Posterior vena cava (tissue), 2 donors: Measurements from ENCODE around the gene EVC. TPM values are rescaled to one million over a fixed set of nuclear protein-coding genes. Genes with fewer than 3 reads are reported as not detected.

ENCODE experiments used
- DNase-seq: peaks from one replicate; pipeline ENCODE4 v3.0.0-alpha.2; 2020; ENCODE audit warnings: low spot score
- intact Hi-C, 2 donors: fragments of 100-400 bp; cut with DNase I; formaldehyde crosslinking; loops; one replicate each; pipeline versions ENCODE4 v1.14.1 to v1.14.2; 2022 to 2023
- total RNA-seq, 2 donors: library from RNA; stranded (reverse); fragmentation: NEBNext Ultra II Directional; extraction: Animal tissue kit (Norgen Biotek cat#: 25700); gene quantifications; one replicate each; pipeline ENCODE4 v1.2.1, GENCODE V29; 2021
- donor health status: DM: yes; HTN: yes; CAD: no.
- donor health status: DM: yes; HTN: yes; CAD: no.

Gene EVC
- total RNA-seq, 2 donors from 2014 or later = 25.6 to 31.7 TPM

DNA sequence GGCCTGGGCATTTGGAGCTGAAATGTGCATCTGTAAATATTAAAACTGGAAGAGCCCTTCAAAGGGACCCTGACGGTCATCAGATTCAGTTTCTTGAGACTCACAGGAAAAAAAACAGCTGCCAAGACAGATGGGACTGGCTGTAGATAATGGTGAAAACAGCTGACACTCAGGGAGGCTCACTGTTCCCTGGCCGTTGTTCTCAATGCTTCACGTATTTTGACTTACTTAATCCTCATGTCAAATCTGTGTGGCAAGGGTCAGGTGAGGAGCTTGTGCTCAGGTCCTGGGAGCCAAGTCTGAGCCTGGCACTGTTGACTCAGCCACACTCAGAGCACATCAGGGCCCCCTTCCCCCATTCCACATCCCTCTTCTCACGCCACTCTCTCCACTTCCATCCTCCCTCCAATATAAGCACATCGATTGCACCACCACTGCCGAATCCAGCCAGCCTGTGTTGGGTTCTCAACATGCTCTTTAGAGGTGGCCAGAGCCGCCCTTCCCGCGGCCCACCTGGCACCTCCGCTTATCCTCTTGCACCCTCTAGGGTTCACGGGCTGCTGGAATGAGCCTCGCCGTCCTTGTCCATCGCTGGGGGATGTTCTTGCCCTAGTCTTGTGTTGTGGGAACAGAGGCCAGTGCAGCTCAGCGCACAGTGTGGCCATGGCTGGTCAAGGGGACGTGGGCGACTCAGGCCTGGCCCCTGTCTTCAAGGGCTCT lies 40.1 kb downstream of the EVC start:
- intact Hi-C loops = no loop called here
- peak; percentile 43 for DNase-seq

DNA sequence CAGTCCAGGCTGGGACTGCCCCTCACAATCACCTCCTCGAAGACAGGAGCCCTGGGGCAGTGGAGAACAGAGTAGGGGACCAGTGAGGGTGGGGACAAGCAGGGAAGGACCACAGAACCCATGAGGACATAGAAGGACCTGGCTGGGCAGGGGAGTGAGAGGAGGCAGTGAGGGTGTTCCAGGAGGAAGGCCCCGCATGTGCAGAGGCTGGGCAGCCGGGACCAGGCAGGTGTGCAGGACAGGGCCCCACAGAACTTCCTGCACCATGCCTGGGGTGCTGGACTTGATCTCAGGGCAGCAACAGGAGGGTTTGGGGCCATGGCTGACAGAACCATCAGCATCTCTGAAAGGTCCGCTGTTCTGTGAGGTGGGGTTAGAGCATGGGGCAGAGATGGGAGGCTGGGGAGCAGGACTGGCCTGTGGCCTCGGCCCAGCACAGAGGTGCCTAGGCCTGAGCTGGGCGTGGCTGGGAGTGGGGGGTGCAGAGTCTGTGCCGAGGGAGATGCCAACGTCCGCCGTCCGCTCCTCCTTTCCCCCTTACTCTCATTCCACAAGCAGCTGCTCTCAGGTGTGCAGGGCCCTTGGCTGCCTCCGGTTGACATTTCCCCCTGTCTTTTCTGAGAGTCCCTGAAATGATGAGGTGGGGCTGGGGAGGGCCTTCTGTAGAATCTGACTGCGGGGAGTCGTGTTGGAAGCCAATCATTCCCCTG lies 40.8 kb downstream of the EVC start:
- intact Hi-C loops = loop anchor here in 1 of 2 donors (2.0 kb wide), 1 partner anchor 713 kb away; no protein-coding TSS in a partner anchor
- DNase-seq = no peak

DNA sequence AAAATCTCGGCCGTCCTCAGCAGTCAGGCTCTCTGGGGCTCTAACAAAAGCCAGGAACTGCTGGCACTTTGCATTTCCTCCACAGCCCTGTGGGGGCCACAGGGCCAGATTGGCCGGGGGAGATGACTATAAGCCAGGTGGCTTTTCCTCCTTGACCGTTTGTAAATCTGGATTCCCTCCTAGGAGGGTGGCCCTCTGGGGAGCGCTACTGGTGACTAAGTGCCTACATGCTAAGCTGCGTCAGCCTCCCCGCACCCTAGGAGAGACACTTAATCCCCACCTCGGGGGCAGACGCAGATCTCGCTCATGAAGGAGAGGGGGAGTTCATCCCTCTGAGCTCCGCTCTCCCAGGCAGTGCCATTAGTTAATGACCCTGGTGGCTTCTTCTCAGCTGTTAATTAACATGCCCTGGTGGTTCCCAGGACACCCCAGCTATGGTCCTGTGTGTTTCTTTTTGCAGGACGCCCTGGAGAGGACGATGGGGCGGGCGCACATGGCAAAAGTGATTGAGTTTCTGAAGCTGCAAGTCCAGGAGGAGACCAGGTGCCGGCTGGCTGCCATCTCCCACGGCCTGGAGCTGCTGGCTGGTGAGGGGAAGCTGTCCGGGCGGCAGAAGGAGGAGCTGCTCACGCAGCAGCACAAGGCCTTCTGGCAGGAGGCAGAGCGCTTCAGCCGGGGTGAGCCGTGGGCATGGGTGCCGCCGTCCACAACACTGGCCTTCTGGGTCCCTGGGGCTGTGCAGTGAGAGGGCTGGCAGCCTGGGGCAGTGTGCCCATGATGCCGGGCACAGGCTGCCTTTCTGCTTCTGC lies 41.6 kb downstream of the EVC start:
- intact Hi-C loops = loop anchor here in 1 of 2 donors (2.0 kb wide), 1 partner anchor 714 kb away; no protein-coding TSS in a partner anchor
- no peak for DNase-seq

DNA sequence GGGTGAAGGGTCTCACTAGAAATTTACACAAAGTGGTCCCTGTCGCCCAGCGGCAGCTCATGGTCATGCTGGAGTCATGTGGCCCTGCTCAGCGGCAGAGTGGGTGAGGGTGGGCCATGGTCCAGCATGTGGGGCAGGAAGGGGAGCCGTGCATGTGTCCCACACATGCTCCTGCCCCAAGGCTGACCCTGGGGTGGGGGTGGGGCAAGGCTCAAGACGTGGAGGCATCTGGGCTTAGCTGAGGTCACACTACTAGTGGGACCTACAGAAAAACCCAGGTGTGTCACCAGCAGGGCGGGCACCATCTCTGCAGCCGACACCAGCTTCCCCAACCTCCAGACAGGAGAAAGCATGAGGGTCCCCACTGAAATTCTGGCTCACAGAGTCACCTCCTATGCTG lies 42.4 kb downstream of the EVC start:
- no peak for DNase-seq
- intact Hi-C loops = loop anchor here in 1 of 2 donors (2.0 kb wide), 1 partner anchor 715 kb away; no protein-coding TSS in a partner anchor

DNA sequence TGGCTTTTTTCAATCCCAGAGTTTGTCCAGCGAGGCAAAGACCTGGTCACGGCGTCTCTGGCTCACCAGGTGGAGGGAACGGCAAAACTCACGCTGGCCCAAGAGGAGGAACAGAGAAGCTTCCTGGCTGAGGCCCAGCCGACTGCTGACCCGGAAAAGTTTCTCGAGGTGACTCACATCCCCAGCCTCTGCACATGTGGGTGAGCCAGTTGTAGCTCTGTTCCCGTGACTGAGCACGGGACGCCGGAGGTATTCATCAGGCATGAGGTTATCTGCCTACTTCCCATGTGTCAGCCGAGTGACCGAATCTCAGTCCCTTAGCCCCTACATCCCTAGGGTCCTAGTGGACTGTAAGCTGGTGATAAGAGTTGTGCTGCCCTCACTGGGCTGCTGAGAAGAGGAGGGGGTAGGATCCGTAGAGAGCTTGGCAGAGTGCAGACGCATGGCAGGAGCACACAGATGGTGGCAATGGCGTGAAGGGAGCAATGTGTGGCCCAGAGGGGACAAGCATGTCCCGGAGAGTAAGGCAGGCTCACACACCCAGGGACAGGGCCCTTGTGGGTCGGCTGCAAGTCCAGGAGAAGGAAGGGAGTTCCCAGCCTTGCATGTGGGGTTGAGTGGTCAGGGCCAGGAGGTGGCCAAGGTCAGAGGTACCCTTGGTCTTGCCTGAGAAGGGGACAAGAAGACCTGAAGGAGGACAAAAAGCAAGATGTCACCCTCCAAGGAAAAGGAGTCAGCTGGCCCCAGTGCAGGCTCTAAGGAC lies 42.9 kb downstream of the EVC start:
- intact Hi-C loops = loop anchor here in 1 of 2 donors (2.0 kb wide), 1 partner anchor 715 kb away; no protein-coding TSS in a partner anchor
- no peak for DNase-seq

DNA sequence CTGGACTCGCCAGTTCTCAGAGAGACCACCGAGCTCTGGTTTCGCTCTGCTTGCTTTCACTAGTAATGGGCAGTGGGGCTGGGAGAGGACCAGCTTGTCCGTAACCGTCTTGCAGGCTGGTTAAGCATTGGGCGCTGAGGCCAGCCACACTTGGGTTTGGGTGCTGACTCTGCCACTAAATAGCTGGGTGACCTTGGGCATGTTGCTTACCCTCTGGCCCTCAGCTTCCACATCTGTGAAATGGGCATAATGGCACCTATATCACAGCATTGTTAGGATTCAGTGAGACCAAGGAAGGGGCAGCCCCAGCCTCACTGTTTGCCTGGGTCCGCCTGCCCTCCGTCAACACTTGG lies 43.5 kb downstream of the EVC start:
- DNase-seq = no peak
- intact Hi-C loops = no loop called here

DNA sequence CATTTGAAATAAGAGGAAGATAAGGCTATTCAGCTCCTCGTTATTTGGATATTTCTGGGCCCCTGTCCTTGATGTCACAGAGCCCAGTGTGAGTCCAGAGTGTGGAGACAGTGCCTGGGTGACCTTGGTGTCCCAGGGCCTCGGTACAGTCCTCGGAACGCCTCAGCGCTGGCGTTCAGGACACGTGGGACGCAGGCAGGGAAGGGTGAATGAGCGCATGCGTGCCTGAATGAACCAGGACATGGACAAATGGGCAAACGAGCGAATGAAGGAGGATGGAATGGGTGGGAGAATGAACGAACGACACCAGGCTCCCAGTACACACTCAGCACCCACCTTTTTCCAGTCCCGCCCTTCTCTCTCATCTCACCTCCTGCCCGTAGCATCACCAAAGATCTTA lies 44.2 kb downstream of the EVC start:
- intact Hi-C loops = no loop called here
- no peak for DNase-seq

DNA sequence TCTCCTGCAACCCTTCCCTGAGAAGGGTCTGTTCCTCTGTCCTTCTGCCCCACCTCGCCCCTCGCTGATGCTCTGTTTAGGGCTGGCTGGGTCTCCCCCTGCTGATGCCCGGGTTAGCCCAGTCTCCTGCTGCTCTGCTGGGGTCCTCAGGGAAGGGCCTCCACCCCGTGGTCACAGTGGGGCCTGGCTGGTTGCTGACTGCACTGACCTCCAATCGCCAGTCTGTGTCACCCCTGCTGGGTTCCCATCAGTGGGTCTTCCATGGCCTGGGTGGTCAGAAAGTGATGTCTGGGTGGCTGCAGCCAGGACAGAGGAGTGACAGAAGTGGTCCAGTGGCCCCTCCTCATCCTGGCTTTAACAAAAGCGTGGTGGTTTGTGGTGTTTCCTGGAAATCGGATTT lies 44.7 kb downstream of the EVC start:
- intact Hi-C loops = no loop called here

DNA sequence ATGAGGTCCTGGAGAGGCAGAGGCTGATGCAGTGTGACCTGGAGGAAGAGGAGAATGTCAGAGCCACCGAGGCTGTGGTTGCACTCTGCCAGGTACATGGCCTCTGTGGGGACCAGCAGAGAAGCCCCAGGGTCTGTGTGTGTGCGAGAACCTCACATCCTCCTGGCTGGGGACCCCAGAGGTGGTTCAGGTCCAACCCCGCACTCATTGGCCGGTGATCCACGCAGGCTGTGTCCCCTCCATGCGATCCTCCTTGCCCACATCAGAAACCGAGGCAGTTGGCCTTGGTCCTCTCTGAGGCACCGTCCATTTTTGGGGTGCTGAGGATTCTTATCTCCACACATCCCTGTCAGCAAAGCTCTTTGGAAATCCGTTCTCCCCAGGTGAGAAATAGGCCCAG lies 45.3 kb downstream of the EVC start:
- no peak for DNase-seq
- intact Hi-C loops = no loop called here

More for the DNA sequence above, 44.7 kb downstream of the EVC start:
- peak; percentile 77 for DNase-seq

DNA sequence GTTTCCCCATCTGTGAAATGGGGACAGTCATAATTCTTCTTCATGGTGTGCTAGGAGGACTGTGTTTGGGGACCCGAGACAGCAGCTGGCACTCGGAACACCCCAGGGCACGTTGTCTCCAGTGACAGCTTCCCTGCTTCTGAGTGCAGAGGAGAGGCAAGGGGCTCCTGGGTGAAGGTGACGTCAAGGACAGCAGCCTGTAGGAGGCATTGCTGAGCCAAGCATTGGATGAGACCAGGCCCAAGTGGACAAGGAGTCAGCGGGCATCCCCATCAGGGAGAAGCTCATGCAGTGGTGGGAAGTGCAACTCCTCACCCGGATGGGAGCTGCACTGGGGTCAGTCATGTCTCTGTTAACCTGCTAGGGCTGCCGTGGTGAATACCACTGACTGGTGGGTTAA lies 46.1 kb downstream of the EVC start:
- no peak for DNase-seq
- intact Hi-C loops = no loop called here

DNA sequence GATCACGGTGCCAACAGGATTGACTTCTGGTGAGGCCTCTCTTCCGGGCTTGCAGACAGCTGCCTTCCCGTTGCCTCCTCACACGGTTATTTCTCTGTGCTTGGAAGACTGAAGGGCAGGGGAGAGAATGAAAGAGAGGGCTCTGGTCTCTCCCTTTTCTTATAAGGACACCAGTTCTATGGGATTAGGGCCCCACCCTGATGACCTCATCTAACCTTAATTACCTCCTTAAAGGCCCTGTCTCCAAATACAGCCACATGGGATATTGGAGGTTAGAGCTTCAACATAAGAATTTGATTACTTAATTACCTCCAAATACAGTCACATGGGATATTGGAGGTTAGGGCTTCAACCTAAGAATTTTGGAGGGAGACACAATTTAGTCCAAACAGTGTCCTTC lies 46.5 kb downstream of the EVC start:
- no peak for DNase-seq
- intact Hi-C loops = no loop called here

DNA sequence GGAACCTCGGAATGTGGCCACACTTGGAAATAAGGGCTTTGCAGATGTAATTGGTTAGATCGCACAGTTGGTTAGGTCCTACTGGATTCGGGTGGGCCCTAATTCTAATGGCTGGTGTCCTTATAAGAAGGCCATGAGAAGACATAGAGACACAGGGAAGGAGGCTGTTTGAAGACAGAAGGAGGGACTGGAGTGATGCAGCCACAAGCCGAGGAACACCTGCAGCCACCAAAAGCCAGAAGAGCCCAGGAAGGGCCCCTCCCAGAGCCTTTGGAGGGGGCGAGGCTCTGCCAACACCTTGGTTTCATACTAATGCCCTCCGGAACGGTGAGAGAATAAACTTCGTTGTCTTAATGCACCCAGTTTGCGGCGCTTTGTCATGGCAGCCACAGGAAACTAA lies 47.0 kb downstream of the EVC start:
- no peak for DNase-seq
- intact Hi-C loops = no loop called here

DNA sequence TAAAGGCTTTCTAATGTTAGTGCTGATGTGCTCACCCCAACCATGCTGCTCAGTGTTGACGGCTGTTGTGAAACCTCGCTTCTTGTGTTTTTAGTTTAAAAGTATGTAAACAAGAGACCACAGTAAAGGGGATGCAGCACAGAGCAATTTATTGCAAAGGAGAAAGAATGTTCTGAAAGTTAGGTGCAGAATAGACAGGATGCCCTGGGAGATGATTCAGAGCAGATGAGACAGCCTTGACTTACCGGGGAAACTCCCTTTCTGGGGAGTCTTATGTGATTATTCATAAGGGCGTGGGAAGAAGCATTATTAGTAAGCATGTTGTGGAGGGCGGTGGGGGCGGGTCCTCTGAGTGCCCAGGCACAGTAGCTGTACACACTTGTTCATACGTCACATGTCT lies 47.7 kb downstream of the EVC start:
- intact Hi-C loops = no loop called here
- no peak for DNase-seq

DNA sequence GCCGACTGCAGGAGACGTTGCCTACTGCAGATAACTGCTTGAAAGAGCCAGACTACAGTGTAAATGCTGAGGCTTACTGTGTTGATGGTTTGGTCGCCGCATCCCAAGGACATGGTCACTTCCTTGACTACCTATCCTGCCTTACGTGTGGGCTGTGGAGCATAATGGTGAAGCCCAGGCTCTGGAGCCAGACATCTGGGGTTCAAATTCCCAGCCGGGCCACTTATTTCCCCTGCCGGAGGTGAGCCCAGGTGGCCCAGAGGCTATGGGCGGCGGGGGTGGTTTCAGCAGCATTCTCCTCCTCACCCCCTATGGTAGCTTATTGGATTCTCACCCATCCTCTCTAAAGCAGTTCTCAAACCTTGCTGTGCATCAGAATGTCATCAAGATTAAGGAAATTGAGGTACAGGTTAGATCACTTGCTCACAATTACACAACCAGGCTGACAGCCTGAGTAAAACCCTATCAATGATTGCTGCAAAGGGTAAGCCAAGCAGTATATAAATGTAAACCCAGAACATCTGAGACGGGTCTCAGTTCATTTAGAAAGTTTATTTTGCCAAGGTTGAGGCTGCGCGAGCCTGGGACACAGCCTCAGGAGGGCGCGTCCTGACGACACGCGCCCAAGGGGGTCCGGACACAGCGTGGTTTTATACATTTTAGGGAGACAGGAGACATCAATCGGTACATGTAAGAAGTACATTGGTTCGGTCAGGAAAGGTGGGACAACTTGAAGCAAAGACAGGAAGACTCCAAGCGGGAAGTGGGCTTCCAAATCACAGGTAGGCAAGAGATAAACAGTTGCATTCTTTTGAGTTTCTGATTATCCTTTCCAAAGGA lies 48.5 kb downstream of the EVC start:
- intact Hi-C loops = no loop called here
- DNase-seq = no peak

DNA sequence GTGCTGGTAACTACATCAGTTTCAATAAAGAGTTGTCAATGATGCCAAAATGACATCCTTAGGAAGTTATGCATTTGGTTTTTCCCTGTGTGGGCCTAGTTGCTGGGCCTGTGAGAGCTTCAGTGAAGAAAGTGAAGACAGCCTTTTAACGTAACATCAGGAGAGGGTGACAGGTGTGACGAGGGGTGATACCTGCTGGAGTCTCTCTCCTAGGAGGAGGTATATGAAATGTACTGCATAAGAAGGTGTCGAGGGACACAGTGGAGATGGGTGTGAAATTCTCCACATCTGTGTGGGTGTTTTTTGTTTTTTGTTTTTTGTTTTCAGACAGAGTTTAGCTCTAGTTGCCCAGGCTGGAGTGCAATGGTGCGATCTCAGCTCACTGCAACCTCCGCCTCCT lies 49.2 kb downstream of the EVC start:
- intact Hi-C loops = no loop called here
- DNase-seq = no peak

DNA sequence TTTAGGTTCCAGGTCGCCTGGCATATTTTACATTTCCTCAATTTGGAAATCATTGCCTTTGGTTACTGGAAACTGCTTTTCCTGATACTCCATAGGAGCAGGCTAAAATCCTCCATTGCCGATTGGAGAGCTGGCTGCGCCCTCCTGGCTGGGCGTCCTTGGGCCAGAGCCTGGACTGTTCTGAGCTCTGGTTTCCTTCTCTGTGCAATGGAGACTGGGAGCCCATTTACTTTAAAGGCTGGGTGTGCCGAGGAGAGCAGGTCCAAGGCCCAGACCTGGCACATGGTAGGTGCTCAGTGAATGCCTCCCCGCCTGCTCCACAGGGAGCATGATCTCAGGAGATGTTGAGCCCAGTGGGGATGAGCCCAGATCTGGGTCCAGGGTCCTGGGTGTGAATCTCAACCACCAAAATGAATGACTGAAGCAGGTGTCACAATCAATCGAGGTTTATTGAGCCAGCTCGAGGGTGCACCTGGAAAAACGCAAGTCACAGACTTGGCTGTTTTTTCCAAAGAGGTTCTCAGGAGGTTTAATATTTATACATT lies 50.0 kb downstream of the EVC start:
- DNase-seq = no peak
- intact Hi-C loops = no loop called here

DNA sequence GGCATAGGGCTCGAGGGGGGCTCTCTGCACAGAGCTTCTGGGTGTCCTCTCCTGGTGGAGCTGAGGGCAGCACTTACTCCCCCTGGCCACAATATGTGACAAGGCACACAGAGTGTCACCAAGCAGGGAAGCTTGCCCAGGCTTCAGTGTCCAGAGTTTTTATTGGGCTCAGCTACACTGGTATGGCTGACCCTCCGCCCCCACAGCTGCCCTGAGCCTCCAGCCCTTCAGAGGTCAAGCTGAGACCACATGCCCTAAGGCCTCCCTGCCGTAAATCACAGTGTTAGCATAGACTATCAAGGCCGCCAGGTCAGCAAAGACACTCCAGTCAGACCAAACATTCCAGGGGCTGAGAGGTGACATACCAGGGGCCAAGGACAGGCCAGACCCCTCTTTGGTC lies 59.0 kb downstream of the EVC start:
- no peak for DNase-seq
- intact Hi-C loops = no loop called here

DNA sequence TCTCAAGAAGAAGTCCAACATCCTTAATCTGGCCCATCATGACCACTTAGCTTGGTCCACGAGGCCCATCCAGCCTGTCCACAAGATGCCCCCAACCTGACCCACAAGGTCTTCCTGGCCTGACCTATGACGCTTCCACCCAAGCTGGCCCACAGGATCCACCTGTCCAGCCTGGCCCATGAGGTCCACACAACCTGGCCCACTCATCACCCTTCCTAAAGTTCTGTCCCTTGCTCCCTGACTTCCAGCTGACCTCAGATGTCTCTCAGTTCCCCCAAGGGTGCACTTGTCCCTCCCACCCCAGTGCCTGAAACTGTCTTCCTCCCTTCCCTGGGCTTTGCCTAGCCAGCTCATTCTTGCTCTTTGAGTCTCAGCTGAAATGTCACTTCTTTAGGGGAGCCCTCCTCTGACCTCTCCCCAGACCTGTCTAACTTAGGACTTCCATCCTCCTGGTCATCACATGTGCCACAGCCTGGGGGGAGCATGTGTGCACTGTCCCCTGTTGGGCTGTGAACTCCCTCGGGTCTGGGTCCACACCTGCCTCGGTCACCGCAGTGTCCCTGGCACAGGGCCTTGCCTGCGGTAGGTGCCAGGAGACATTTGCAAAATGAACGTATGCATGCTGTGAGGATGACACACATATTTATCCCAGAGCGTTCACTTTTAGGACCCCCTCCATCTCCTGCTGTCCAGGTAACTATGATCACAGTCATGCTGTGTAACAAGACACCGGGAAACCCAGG lies 61.7 kb downstream of the EVC start:
- peak; percentile 56 for DNase-seq
- intact Hi-C loops = no loop called here
